HEK293T (cell line): Measurements from ENCODE around the gene TMEM184A.

Source experiments
- CTCF ChIA-PET: fragments of 350-600 bp; formaldehyde crosslinking; extraction: SDS; loops from one replicate; lab custom pipeline; 2021; ENCODE audit warnings: antibody characterized with exemption, inconsistent platforms; lab: Yijun Ruan, JAX
- POLR2A ChIA-PET: fragments of 350-600 bp; formaldehyde crosslinking; extraction: SDS; loops from one replicate; lab custom pipeline; 2020; ENCODE audit warnings: antibody characterized with exemption, inconsistent platforms; lab: Yijun Ruan, JAX
- DNase-seq: peaks from one replicate; pipeline ENCODE4 v3.0.0; 2012; ENCODE audit warnings: mixed read lengths; ENCODE audit errors: extremely low spot score
- ARNT ChIP-seq: fragments of 450-650 bp; IDR thresholded peaks from 2 replicates; pipeline ENCODE4 v1.6.1; 2017; ENCODE audit warnings: mild to moderate bottlenecking
- BHLHE40 ChIP-seq: fragments of 450-650 bp; IDR thresholded peaks from 2 replicates; pipeline ENCODE4 v1.6.1; 2016; ENCODE audit warnings: mild to moderate bottlenecking, moderate library complexity, borderline replicate concordance
- CTBP1 ChIP-seq: fragments of 450-650 bp; IDR thresholded peaks from 2 replicates; pipeline ENCODE4 v1.6.1; 2016; ENCODE audit warnings: borderline replicate concordance
- ELF4 ChIP-seq: fragments of 450-650 bp; IDR thresholded peaks from 2 replicates; pipeline ENCODE4 v1.6.1; 2017; ENCODE audit warnings: antibody characterized with exemption
- FOXA1 ChIP-seq: fragments of 450-650 bp; IDR thresholded peaks from 2 replicates; pipeline ENCODE4 v1.6.1; 2016; ENCODE audit warnings: mild to moderate bottlenecking
- FOXK2 ChIP-seq: fragments of 450-650 bp; IDR thresholded peaks from 2 replicates; pipeline ENCODE4 v1.6.1; 2016; ENCODE audit warnings: mild to moderate bottlenecking
- FOXM1 ChIP-seq: fragments of 450-650 bp; IDR thresholded peaks from 2 replicates; pipeline ENCODE4 v1.6.1; 2017; ENCODE audit warnings: mild to moderate bottlenecking, borderline replicate concordance
- HDGF ChIP-seq: fragments of 450-650 bp; IDR thresholded peaks from 2 replicates; pipeline ENCODE4 v1.6.1; 2017; ENCODE audit warnings: antibody characterized with exemption, borderline replicate concordance
- L3MBTL2 ChIP-seq: fragments of 450-650 bp; conservative IDR thresholded peaks from 2 replicates; pipeline ENCODE4 v1.6.1; 2016; ENCODE audit warnings: mild to moderate bottlenecking
- LEF1 ChIP-seq: fragments of 450-650 bp; IDR thresholded peaks from 2 replicates; pipeline ENCODE4 v1.6.1; 2017; ENCODE audit warnings: mild to moderate bottlenecking, borderline replicate concordance
- NFRKB ChIP-seq: fragments of 450-650 bp; IDR thresholded peaks from 2 replicates; pipeline ENCODE4 v1.6.1; 2016; ENCODE audit warnings: mild to moderate bottlenecking, moderate library complexity
- PKNOX1 ChIP-seq: fragments of 450-650 bp; IDR thresholded peaks from 2 replicates; pipeline ENCODE4 v1.6.1; 2016
- SP1 ChIP-seq: fragments of 450-650 bp; IDR thresholded peaks from 2 replicates; pipeline ENCODE4 v1.6.1; 2017
- SUZ12 ChIP-seq: fragments of 450-650 bp; IDR thresholded peaks from 2 replicates; pipeline ENCODE4 v1.6.1; 2016; ENCODE audit warnings: mild to moderate bottlenecking
- TARDBP ChIP-seq: fragments of 450-650 bp; IDR thresholded peaks from 2 replicates; pipeline ENCODE4 v1.6.1; 2016
- ZNF384 ChIP-seq: fragments of 450-650 bp; IDR thresholded peaks from 2 replicates; pipeline ENCODE4 v1.6.1; 2016

Gene TMEM184A

GRCh38 chr7:1561036-1561940 lies 5.3 kb upstream of the TMEM184A start:
- ChIA-PET CTCF (no interaction called here), POLR2A (interaction anchor here (0.8 kb wide), 1 partner anchor 56 kb away, joined by 3 read pairs; no protein-coding TSS in a partner anchor)
- TF ChIP-seq SP1 (no peak), ZNF384 (no peak), PKNOX1 (no peak), FOXA1 (no peak), FOXK2 (no peak), CTBP1 (no peak), BHLHE40 (no peak), FOXM1 (no peak), L3MBTL2 (no peak), TARDBP (no peak), ELF4 (no peak), SUZ12 (no peak)
- DNase-seq, result no peak

- POLR2A ChIA-PET, result no interaction called here
Observed at GRCh38 chr7:1560620-1561031, 4.6 kb upstream of the TMEM184A start.

GRCh38 chr7:1559626-1560590 lies 3.9 kb upstream of the TMEM184A start:
- DNase-seq, result no peak
- CTCF ChIA-PET, result no interaction called here
- no peak for TF ChIP-seq LEF1
- TF ChIP-seq BHLHE40, result no peak
- TF ChIP-seq FOXA1, result no peak
- no peak for TF ChIP-seq NFRKB
- TF ChIP-seq TARDBP, result no peak
- TF ChIP-seq PKNOX1, result no peak
- TF ChIP-seq L3MBTL2, result no peak
- no peak for TF ChIP-seq HDGF
- no peak for TF ChIP-seq ELF4
- no peak for TF ChIP-seq ARNT
- TF ChIP-seq SP1, result no peak
- no peak for TF ChIP-seq SUZ12
- TF ChIP-seq FOXK2, result no peak
- TF ChIP-seq CTBP1, result no peak
- POLR2A ChIA-PET, result no interaction called here

More at GRCh38 chr7:1560620-1561031, 4.6 kb upstream of the TMEM184A start:
- CTCF ChIA-PET, result no interaction called here
- no peak for DNase-seq
- TF ChIP-seq HDGF (no peak), PKNOX1 (no peak)

- POLR2A ChIA-PET, result interaction anchor here (0.6 to 1.1 kb wide), 2 partner anchors 12 to 40 kb away, joined by 3 read pairs; no protein-coding TSS in a partner anchor
- no peak for TF ChIP-seq BHLHE40
- no peak for TF ChIP-seq SUZ12
- no peak for TF ChIP-seq ARNT
- no peak for TF ChIP-seq NFRKB
- no peak for TF ChIP-seq L3MBTL2
- TF ChIP-seq CTBP1, result no peak
- no peak for TF ChIP-seq PKNOX1
- TF ChIP-seq ELF4, result no peak
- TF ChIP-seq LEF1, result no peak
- no peak for TF ChIP-seq TARDBP
- no peak for TF ChIP-seq SP1
Observed at GRCh38 chr7:1558841-1559625, 3.0 kb upstream of the TMEM184A start.

More at GRCh38 chr7:1558841-1559625, 3.0 kb upstream of the TMEM184A start:
- no peak for DNase-seq
- CTCF ChIA-PET, result no interaction called here
